Stimulated activated CD4-positive, alpha-beta T cell treated with anti-CD3 and anti-CD28 coated beads, Interleukin-12 subunit alpha, Interleukin-12 subunit beta, amount 100 ng/mL, for 24 hours (primary cell): ENCODE measurements around the gene NUDT8.

Experiments
- DNase-seq, 2 experiments: peaks; one replicate each; pipeline ENCODE4 v3.0.0-alpha.2; 2020; ENCODE audit warnings: low read depth in 2 of 2

The NUDT8 gene, protein sequence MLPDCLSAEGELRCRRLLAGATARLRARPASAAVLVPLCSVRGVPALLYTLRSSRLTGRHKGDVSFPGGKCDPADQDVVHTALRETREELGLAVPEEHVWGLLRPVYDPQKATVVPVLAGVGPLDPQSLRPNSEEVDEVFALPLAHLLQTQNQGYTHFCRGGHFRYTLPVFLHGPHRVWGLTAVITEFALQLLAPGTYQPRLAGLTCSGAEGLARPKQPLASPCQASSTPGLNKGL

DNA sequence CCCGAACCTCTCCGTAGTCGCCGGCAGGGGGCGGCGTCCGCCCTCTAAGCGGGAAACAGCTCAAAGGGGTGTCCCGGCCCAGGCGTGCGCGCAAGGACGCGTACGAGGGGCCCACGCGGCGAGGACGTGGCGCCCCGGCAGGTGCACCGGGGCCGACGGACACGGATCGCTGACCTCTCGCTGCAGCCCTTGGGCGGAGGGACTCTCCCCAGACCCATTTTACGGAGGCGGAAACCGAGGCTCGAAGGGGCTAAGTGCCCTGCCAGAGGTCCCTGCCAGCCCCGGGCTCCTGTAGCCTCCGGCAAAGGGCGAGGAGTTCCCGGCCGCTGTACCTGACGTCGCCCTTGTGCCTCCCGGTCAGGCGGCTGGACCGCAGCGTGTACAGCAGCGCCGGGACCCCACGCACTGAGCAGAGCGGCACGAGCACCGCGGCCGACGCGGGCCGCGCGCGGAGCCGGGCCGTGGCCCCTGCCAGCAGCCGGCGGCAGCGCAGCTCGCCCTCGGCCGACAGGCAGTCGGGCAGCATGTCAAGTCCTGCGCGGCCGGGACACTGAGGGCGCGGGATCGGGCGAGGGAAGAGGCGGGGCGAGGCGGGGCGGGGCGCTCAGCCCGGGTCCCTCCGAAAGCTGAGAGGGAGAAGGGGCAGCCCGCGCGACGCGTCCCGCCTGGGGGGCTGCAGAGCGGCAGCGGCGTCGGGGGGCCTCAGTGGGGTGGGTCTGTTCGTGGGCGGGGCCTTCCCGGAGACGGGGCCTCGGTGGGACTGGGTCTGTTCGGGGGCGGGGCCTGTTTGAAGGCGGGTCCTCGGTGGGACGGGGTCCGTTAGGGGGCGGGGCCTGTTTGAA, at the start of gene NUDT8:
TSS of gene NUDT8 (minus strand) at position 552 of the 842 bp plus-strand sequence. CDS start at position 526, 26 bp downstream.
- peak; percentile 70 to 86 for DNase-seq

GRCh38 chr11:67675058-67675747, 45.5 kb upstream of the NUDT8 start:
- no peak for DNase-seq

DNA sequence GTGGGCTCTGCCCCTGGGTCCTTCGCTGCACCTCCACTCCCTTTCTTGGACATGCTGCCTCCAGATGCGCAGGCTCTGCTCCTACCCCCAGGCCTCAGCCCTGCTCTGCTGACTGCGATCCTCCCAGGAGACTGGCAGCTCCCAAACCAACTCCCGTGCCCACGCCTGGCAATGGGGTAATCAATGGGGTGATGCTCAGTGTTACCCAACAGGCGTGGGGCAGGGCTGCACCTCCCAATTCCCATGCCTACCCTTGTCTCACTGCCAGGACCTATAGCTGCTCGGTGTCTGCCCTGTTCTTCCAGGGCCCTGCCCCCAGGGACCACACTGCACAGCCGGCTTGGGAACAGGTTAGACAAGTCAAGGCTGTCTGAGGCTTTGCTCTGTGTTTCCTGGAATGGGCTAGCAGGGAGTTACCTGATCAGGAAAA, 44.7 kb upstream of the NUDT8 start, which contains the start of gene ALDH3B2:
TSS of gene ALDH3B2 (minus strand) at position 182 of the 430 bp plus-strand sequence. CDS start 7,688 bp downstream, outside the sequence.
- no peak for DNase-seq

GRCh38 chr11:67673902-67674301, 44.2 kb upstream of the NUDT8 start:
- no peak for DNase-seq

DNA sequence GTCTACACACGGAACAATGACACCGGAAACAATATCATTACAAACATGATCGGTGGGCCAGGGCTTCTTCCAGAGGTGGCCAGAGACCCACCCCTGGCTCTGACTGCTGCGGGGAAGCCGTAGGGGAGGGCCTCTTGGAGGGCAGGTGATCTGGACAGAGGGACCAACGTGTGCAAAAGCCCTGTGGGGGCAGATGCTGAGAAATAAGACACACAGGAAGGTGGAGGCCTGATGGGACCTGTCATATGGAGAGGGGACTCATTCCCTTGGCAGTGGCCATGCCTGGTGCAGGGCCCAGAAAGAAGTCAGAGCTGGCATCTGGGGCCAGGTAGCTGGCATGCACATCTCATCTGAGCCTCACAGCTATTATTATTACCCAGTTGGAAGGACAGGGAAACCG, 43.6 kb upstream of the NUDT8 start:
- DNase-seq, result no peak

GRCh38 chr11:67671211-67671520, 41.4 kb upstream of the NUDT8 start:
- no peak for DNase-seq

DNA sequence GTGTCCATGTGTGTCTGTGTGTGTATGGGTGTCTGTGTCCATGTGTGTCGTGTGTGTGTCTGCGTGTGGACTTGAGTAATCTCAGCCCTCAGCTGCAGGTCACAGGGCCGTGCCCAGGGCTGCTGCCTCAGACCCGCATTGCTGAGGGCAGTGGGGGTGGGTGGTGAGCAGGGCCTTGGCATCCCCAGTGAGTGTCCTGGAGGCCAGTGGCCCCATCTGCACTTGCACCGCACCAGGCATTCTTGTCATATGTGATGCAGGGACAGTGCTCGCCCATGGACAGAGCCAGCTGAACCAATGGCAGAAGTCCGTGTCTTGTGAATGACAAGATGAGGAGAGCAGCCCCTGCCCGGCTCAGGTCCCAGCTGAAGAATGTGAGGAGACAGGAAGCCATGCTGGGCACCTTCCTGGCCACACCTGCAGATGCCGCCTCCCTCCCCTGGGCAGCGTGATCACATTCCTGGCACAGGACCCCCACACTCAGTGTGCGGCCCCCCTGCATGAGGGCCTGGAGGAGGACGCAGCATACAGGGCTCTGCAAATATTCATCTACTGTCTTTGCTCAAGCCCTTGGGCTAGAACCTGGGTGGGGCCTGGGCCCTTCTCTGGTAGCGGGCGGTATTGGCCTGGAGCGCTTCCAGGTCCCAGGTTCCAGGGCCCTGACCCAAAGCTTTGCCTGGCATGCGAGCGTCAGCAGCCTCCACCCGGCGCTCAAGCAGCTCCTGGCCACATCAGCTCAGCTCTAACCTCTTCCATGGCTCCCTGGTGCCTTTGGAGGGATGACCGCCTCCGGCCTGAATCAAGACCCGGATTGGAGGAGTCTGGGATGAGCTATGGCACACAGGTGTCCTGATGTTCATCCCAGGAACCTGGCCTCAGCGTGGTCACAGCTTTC, 40.8 kb upstream of the NUDT8 start:
- DNase-seq, result no peak

DNA sequence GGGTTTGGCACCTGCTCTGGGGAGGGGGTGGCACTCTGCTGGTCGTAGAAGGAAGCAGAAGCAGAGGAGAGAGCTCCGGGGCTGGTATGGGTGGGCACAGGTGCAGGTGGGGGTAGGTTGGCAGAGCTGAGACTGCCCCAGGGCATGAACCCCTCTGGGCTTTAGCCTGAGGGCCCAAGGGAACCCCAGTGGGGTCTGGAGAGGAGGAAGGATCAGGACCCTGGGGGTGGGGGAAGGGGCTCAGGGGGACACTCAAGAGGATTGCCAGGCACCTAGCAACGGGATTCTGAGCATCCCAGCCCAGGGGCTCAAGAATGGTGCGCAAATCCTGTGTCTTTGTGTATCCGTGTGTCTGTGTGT, 38.4 kb upstream of the NUDT8 start:
- DNase-seq, result no peak

DNA sequence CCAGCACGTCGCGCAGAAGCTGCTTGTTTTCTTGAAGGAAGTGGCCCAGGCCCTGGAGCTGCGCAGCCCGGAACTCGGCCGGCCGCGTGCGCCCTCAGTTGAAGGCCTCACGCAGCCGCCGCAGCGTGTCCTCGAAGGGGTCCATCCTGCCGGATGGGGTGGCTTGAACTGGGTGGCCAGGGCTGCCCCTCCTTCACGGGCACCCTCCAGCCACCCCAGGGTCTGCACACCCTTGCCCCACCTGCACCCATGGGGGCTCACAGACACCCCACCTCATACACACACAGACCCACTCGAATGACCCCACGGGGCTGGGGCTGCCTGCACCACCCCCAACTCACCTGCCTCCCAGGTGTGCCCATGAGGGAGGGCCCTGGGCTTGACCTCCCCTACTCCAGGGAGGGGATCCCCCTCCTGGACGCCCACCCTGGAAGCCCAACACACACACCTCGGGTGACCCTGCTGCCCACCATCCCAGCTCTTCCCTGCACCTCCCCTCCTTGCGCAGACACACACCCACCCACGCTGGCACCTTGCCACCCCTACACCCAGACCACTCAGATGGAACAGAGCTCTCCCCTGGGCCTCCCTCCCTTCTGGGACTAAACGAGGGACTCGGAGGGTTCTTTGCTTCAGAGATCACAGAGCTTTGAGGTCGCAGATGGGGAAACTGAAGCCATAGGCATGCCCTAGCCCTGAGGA, 37.9 kb upstream of the NUDT8 start:
- no peak for DNase-seq

- DNase-seq, result no peak
These were observed 37.1 kb upstream of the NUDT8 start for GRCh38 chr11:67666676-67667489.

DNA sequence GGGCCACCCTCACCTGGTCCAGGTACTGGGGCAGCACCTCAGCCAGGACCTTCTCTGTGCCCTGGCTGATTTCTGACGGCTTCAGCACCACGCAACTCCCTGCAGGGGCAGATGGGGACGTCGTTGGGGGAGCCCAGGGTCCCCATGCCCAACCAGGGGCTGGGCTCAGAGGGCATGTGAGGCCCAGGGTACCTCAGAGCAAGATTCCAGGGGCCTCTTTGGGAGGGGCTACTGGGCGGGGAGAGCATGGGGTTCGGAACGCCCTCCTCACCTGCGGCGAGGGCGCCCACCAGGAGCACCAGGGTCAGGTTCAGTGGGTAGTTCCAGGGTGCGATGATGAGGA, 36.5 kb upstream of the NUDT8 start:
- no peak for DNase-seq

DNA sequence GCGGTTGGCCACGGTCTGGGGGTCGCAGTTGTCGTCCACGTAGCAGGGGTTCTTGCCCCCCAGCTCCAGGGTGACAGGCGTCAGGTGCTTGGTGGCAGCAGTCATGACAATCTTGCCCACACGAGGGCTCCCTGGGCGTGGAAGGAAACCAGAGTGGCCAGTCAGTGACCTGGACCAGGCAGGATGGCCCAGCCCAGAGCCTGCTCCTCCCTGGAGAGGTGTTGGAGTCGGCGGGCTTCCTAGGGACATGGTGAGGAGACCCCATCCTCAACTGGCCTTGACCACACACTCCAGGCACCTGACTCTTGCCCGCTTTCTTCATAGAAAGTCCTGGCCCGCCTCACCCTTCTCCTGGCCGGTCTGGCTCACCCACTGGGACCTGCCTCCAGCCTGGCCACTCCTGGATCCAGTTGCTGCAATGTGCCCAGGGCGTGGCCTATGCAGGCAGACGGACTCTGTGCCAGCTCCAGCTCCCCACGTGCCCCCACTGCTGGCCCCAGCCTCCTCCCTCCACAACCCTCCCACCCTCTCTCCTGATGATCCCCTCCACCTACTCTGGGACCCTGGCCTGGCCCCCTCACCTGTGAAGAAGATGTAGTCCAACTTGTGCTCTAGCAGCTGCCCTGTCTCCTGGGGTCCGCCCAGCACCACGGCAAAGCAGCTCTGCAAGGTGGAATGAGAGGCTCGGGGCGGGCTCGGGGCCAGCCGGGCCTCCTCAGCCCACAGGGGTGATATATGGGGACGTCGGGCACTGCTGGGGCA, 36.0 kb upstream of the NUDT8 start:
- no peak for DNase-seq

DNA sequence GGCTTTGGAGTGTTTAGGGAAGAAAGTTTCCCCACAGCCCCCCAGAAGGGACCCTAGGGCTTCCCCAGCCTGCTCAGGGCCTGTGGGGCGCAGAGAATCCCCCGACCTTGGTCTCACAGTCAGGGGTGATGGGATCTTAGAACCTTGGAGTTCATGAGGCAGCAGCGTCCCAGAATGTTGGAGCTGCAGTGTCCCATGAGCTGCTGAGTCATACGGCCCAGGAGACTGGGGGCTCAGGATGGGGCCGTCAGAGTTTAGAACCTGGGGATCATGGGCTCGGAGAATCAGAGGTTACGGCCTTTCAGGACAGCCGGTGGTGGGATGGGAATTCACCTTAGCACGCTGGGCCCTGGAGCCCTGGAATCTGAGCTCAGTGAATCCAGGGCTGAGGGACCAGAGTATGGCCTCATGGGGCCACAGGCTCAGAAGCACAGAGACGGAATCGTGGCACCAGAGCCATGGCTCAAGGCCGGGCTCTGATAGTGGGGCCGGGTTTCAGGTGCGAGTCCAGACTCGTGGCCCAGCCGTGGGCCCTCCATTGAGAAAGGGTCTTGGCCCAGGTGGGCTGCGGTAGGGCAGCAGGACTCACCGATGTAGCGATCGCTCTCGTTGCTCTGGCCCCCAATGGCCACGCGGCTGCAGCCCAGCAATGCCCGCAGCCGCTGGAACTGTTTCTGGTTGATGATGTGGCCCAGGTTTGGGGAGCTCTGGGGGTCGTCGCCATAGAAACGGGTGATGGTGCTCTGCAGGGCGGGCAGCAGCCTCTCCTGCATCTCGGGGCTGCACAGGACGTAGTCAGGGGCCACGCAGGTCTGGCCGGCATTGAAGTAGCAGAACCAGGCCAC, 35.2 kb upstream of the NUDT8 start:
- DNase-seq, result no peak

- DNase-seq, result no peak
These were observed 34.5 kb upstream of the NUDT8 start for GRCh38 chr11:67664213-67664585.

DNA sequence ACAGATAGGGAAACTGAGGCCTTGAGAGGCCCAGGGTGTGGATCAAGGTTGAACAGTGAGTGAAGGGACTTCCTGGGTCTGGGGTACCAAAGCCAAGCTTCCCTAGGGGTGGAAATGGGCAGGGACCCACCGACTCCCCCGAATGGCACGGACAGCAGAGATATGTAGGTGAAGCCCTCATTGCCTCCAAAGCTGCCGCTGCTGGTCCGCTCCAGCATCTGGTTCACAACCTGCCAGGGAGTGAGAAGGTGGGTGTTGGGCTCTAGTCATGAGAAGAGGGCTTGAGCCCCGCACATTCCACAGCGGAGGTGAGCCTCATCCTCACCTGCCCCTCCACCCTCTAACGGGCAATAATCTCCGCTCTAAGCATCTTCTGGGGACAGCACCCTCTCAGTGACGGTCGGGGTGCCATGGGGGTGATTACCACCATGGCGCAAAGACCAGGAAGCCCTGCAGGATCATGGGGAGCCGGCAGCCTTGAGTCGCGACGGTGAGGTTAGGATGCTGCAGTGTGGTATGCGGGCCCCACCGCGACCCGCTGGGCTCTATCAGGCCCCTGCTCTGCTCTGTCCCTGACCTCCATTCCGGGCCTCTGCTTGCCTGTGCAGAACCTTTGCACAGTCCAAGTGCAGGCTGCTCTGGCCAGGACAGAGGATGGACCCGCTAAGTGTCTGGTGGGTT, 33.9 kb upstream of the NUDT8 start:
- no peak for DNase-seq

DNA sequence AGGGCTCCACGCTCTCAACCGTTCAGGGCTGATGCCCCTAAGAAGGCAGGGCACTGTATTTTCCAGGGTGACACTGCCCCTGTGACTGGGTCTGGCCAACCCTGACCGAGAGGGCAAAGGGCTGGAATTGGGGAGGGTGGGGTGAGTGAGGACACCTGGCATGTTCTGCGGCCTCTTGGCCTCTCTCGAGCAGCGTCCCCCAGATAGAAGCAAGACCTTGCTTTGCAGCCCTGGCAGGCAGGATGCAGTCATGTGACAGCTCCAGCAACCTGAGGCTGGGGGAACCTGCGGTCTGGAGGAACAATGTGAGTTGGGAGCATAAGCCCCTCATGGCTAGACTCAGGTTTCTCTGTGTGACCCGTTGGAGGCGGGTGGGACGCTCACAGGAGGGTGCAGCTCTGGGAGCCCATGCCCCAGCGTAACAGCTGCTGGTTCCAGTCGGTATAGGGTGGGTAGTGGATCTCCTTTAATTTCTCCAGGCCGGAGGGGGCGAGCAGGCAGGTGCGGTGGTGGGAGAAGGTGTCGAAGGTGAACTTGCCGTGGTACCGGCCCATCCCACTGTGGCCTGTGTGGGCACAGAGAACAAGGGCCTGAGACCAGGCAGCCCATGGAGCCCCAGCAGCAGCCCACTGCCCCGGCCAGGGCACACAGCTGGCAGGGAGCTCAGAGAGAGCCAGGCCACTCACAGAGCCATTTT, 33.2 kb upstream of the NUDT8 start:
- no peak for DNase-seq

- no peak for DNase-seq
These were observed 32.6 kb upstream of the NUDT8 start for GRCh38 chr11:67662142-67662834.
